ENCODE data around the gene DMPK.

Gene DMPK

GRCh38 chr19:45823182-45823581 lies 40.9 kb upstream of the DMPK start:
- Histone ChIP-seq H3K9me3 (ENCODE audit: control insufficient read depth in 2 of 2, low read length in 2 of 2) (no peaks in the 10 kb centered on the region), H3K4me1 (ENCODE audit: control insufficient read depth in 2 of 2, insufficient read depth in 2 of 2, low read length in 2 of 2) (no peaks in the 10 kb centered on the region), H3K27ac (ENCODE audit: low read depth in 2 of 2, low read length in 2 of 2) (no peak overlapping the region), H3K36me3 (ENCODE audit: control insufficient read depth in 2 of 2, insufficient read depth in 2 of 2, low read length in 2 of 2) (peaks cover 49 to 66% of the 10 kb centered on the region in 2 donors), H3K9ac (ENCODE audit: low read depth in 1 of 2, low read length in 2 of 2) (no peak overlapping the region), H3K27me3 (ENCODE audit: control insufficient read depth in 2 of 2, insufficient read depth in 2 of 2, low read length in 2 of 2) (no peaks in the 10 kb centered on the region), H3K4me3 (ENCODE audit: low read length in 2 of 2) (no peak overlapping the region)

- Histone ChIP-seq H3K9ac (ENCODE audit: low read depth in 1 of 2, low read length in 2 of 2) (no peak overlapping the region), H3K4me1 (ENCODE audit: control insufficient read depth in 2 of 2, insufficient read depth in 2 of 2, low read length in 2 of 2) (no peaks in the 10 kb centered on the region), H3K36me3 (ENCODE audit: control insufficient read depth in 2 of 2, insufficient read depth in 2 of 2, low read length in 2 of 2) (peaks cover 46 to 62% of the 10 kb centered on the region in 2 donors), H3K27me3 (ENCODE audit: control insufficient read depth in 2 of 2, insufficient read depth in 2 of 2, low read length in 2 of 2) (no peaks in the 10 kb centered on the region), H3K27ac (ENCODE audit: low read depth in 2 of 2, low read length in 2 of 2) (no peak overlapping the region), H3K9me3 (ENCODE audit: control insufficient read depth in 2 of 2, low read length in 2 of 2) (no peaks in the 10 kb centered on the region), H3K4me3 (ENCODE audit: low read length in 2 of 2) (no peak overlapping the region)
Observed at GRCh38 chr19:45822716-45823115, 40.4 kb upstream of the DMPK start.

- Histone ChIP-seq H3K4me3 (ENCODE audit: low read length in 2 of 2) (no peak overlapping the region), H3K27ac (ENCODE audit: low read depth in 2 of 2, low read length in 2 of 2) (no peak overlapping the region), H3K9ac (ENCODE audit: low read depth in 1 of 2, low read length in 2 of 2) (no peak overlapping the region), H3K27me3 (ENCODE audit: control insufficient read depth in 2 of 2, insufficient read depth in 2 of 2, low read length in 2 of 2) (no peaks in the 10 kb centered on the region), H3K36me3 (ENCODE audit: control insufficient read depth in 2 of 2, insufficient read depth in 2 of 2, low read length in 2 of 2) (peaks cover 37 to 52% of the 10 kb centered on the region in 2 donors), H3K4me1 (ENCODE audit: control insufficient read depth in 2 of 2, insufficient read depth in 2 of 2, low read length in 2 of 2) (no peaks in the 10 kb centered on the region), H3K9me3 (ENCODE audit: control insufficient read depth in 2 of 2, low read length in 2 of 2) (no peaks in the 10 kb centered on the region)
Observed at GRCh38 chr19:45821570-45821969, 39.3 kb upstream of the DMPK start.

DNA sequence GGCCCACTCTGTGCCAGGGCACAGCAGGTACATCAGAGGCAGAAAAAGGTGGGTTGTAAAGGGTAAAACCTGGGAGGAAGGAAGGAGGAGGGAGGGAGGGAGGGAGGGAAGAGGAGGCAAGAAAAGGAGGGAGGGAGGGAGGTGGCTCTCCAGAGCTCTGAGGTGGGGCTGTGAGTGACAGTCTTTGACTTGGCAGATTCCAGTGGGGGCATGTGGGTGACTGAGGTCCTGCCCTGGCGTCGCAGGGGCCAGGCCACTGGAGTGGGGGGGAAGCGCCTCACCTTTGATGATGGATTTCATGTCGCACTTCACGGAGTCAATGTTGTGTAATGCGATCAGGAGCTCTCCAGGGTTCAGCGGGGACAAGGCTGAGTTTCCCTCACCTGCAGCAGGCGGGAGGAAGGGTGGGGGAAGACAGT lies 38.8 kb upstream of the DMPK start:
- H3K27ac ChIP-seq (ENCODE audit: low read depth in 2 of 2, low read length in 2 of 2): no peak overlapping the region
- no peaks in the 10 kb centered on the region for H3K27me3 ChIP-seq (ENCODE audit: control insufficient read depth in 2 of 2, insufficient read depth in 2 of 2, low read length in 2 of 2)
- no peaks in the 10 kb centered on the region for H3K4me1 ChIP-seq (ENCODE audit: control insufficient read depth in 2 of 2, insufficient read depth in 2 of 2, low read length in 2 of 2)
- no peak overlapping the region for H3K9ac ChIP-seq (ENCODE audit: low read depth in 1 of 2, low read length in 2 of 2)
- no peak overlapping the region for H3K4me3 ChIP-seq (ENCODE audit: low read length in 2 of 2)
- H3K9me3 ChIP-seq (ENCODE audit: control insufficient read depth in 2 of 2, low read length in 2 of 2): no peaks in the 10 kb centered on the region
- H3K36me3 ChIP-seq (ENCODE audit: control insufficient read depth in 2 of 2, insufficient read depth in 2 of 2, low read length in 2 of 2): peaks cover 32 to 47% of the 10 kb centered on the region in 2 donors

- no peaks in the 10 kb centered on the region for H3K4me1 ChIP-seq (ENCODE audit: control insufficient read depth in 2 of 2, insufficient read depth in 2 of 2, low read length in 2 of 2)
Observed at GRCh38 chr19:45820413-45821102, 38.3 kb upstream of the DMPK start.

DNA sequence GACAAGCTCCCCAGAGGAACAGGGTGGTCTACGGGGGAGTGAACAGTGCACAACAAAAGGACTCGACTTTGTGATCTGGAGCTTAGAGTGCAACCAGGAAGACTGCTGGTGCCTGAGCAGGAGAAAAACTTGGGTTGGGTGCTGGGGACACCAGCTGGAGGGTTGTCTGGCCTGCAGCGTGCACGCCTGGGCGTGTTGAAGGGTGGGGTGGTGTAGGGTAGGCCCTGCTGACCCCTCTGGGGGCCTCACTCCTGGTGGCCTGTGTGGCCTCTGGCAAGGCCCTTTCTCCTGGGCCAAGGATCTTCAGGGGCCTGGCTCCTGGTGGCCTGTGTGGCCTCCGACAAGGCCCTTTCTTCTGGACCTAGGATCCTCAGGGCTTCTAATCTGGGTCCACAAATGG lies 37.5 kb upstream of the DMPK start:
- Histone ChIP-seq H3K27ac (ENCODE audit: low read depth in 2 of 2, low read length in 2 of 2) (no peak overlapping the region), H3K27me3 (ENCODE audit: control insufficient read depth in 2 of 2, insufficient read depth in 2 of 2, low read length in 2 of 2) (no peaks in the 10 kb centered on the region), H3K4me3 (ENCODE audit: low read length in 2 of 2) (no peak overlapping the region), H3K4me1 (ENCODE audit: control insufficient read depth in 2 of 2, insufficient read depth in 2 of 2, low read length in 2 of 2) (peaks cover 0 to 2% of the 10 kb centered on the region in 2 donors), H3K36me3 (ENCODE audit: control insufficient read depth in 2 of 2, insufficient read depth in 2 of 2, low read length in 2 of 2) (peaks cover 20 to 35% of the 10 kb centered on the region in 2 donors), H3K9me3 (ENCODE audit: control insufficient read depth in 2 of 2, low read length in 2 of 2) (no peaks in the 10 kb centered on the region), H3K9ac (ENCODE audit: low read depth in 1 of 2, low read length in 2 of 2) (no peak overlapping the region)

More at GRCh38 chr19:45820413-45821102, 38.3 kb upstream of the DMPK start:
- H3K9ac ChIP-seq (ENCODE audit: low read depth in 1 of 2, low read length in 2 of 2): no peak overlapping the region
- no peak overlapping the region for H3K27ac ChIP-seq (ENCODE audit: low read depth in 2 of 2, low read length in 2 of 2)
- no peak overlapping the region for H3K4me3 ChIP-seq (ENCODE audit: low read length in 2 of 2)
- H3K36me3 ChIP-seq (ENCODE audit: control insufficient read depth in 2 of 2, insufficient read depth in 2 of 2, low read length in 2 of 2): peaks cover 27 to 42% of the 10 kb centered on the region in 2 donors
- H3K9me3 ChIP-seq (ENCODE audit: control insufficient read depth in 2 of 2, low read length in 2 of 2): no peaks in the 10 kb centered on the region
- H3K27me3 ChIP-seq (ENCODE audit: control insufficient read depth in 2 of 2, insufficient read depth in 2 of 2, low read length in 2 of 2): no peaks in the 10 kb centered on the region

DNA sequence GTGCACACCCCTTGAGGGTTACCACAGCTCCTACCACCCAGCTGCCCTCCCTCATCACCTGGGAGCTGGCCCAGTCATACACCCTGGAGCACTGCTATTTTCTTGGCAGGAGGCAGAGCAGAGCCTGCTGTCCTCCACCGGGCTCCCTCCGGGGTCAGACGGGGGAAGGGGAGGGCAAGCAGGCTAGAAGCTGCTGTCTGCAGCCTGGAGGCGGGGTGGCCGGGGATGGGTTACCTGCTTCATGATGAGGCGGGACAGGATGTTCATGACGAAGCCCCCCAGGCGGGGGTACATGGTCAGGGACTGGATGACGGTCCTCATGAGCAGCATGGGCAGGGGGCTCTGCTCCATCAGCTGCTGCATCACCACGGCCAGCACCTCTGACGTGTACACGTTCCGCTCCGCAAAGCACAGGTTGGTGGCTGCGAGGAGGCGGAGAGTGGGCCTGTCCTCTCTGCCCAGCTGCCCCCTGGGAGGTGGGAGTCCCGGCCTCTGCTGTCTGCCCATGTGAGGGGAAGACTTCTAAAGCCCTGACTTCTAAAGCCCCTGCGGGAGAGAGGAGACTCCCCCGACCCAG lies 35.5 kb upstream of the DMPK start:
- Histone ChIP-seq H3K9me3 (ENCODE audit: control insufficient read depth in 2 of 2, low read length in 2 of 2) (no peaks in the 10 kb centered on the region), H3K27me3 (ENCODE audit: control insufficient read depth in 2 of 2, insufficient read depth in 2 of 2, low read length in 2 of 2) (no peaks in the 10 kb centered on the region), H3K9ac (ENCODE audit: low read depth in 1 of 2, low read length in 2 of 2) (no peak overlapping the region), H3K4me3 (ENCODE audit: low read length in 2 of 2) (no peak overlapping the region), H3K27ac (ENCODE audit: low read depth in 2 of 2, low read length in 2 of 2) (no peak overlapping the region), H3K4me1 (ENCODE audit: control insufficient read depth in 2 of 2, insufficient read depth in 2 of 2, low read length in 2 of 2) (peaks cover 0 to 2% of the 10 kb centered on the region in 2 donors), H3K36me3 (ENCODE audit: control insufficient read depth in 2 of 2, insufficient read depth in 2 of 2, low read length in 2 of 2) (peaks cover 9 to 27% of the 10 kb centered on the region in 2 donors)

DNA sequence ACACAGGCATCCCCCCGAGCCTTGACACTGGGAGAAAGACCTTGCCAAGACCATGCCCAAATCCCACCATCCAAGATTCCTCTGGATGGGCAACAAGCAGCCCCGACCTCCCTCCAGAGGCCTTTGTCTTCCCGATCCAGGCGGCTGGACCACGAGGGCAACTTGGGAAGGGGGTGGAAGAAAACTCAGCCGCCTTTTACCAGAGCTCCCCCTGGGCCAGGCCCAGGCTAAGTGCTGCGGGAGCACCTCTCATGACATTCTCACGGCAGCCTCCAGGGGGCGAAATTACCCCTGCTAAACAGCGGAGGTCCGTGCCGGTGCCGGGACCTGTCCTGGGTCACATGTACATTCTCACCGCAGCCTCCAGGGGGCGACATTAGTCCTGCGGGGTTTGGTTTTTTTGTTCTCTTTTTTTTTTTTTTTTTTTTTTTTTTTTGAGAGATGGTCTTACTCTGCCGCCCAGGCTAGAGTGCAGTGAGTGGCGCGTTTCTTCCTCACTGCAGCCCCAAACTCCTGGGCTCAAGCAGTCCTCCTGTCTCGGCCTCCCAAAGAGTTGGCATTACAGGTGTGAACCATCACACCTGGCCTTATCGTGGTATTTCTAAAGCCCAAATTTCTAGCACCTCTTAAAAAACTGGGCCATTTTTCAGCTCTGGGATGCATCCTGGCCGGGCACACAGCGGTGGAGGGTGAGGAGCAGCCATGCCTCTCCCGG lies 34.9 kb upstream of the DMPK start:
- no peak overlapping the region for H3K9ac ChIP-seq (ENCODE audit: low read depth in 1 of 2, low read length in 2 of 2)
- peaks cover 0 to 2% of the 10 kb centered on the region in 2 donors for H3K4me1 ChIP-seq (ENCODE audit: control insufficient read depth in 2 of 2, insufficient read depth in 2 of 2, low read length in 2 of 2)
- H3K4me3 ChIP-seq (ENCODE audit: low read length in 2 of 2): no peak overlapping the region
- H3K36me3 ChIP-seq (ENCODE audit: control insufficient read depth in 2 of 2, insufficient read depth in 2 of 2, low read length in 2 of 2): peaks cover 7 to 22% of the 10 kb centered on the region in 2 donors
- H3K27me3 ChIP-seq (ENCODE audit: control insufficient read depth in 2 of 2, insufficient read depth in 2 of 2, low read length in 2 of 2): no peaks in the 10 kb centered on the region
- H3K9me3 ChIP-seq (ENCODE audit: control insufficient read depth in 2 of 2, low read length in 2 of 2): no peaks in the 10 kb centered on the region
- H3K27ac ChIP-seq (ENCODE audit: low read depth in 2 of 2, low read length in 2 of 2): no peak overlapping the region

GRCh38 chr19:45816236-45817009 lies 34.1 kb upstream of the DMPK start:
- H3K4me1 ChIP-seq (ENCODE audit: control insufficient read depth in 2 of 2, insufficient read depth in 2 of 2, low read length in 2 of 2): peaks cover 0 to 2% of the 10 kb centered on the region in 2 donors
- H3K9ac ChIP-seq (ENCODE audit: low read depth in 1 of 2, low read length in 2 of 2): no peak overlapping the region
- peaks cover 6 to 18% of the 10 kb centered on the region in 2 donors for H3K36me3 ChIP-seq (ENCODE audit: control insufficient read depth in 2 of 2, insufficient read depth in 2 of 2, low read length in 2 of 2)
- H3K9me3 ChIP-seq (ENCODE audit: control insufficient read depth in 2 of 2, low read length in 2 of 2): no peaks in the 10 kb centered on the region
- no peaks in the 10 kb centered on the region for H3K27me3 ChIP-seq (ENCODE audit: control insufficient read depth in 2 of 2, insufficient read depth in 2 of 2, low read length in 2 of 2)
- no peak overlapping the region for H3K4me3 ChIP-seq (ENCODE audit: low read length in 2 of 2)
- no peak overlapping the region for H3K27ac ChIP-seq (ENCODE audit: low read depth in 2 of 2, low read length in 2 of 2)

All from mucosa of rectum (tissue), 2 donors.